Hepatocyte (in vitro differentiated cells): ENCODE results near the gene GFOD1. TPM values are rescaled to one million over a fixed set of nuclear protein-coding genes. Genes with fewer than 3 reads are reported as not detected.

ENCODE experiments used
- DNase-seq: peaks from one replicate; pipeline ENCODE4 v3.0.0-alpha.2; 2016; ENCODE audit warnings: low spot score
- H2AFZ ChIP-seq: fragments of 200-600 bp; sonication (generic); 2 replicates; pipeline ENCODE4 v1.6.0; 2016; ENCODE audit warnings: antibody characterized with exemption, mild to moderate bottlenecking
- H3K27ac ChIP-seq: fragments of 200-600 bp; sonication (generic); 2 replicates; pipeline ENCODE4 v1.5.1; 2016; ENCODE audit warnings: mild to moderate bottlenecking
- H3K27me3 ChIP-seq: fragments of 200-600 bp; sonication (generic); 2 replicates; pipeline ENCODE4 v1.6.1; 2016
- H3K36me3 ChIP-seq: fragments of 200-600 bp; sonication (generic); replicated peaks from 2 replicates; pipeline ENCODE4 v1.5.1; 2016; ENCODE audit warnings: low read depth; ENCODE audit not compliant: insufficient read depth
- H3K4me1 ChIP-seq: fragments of 200-600 bp; sonication (generic); 2 replicates; pipeline ENCODE4 v1.5.1; 2016; ENCODE audit warnings: mild to moderate bottlenecking, moderate library complexity; ENCODE audit not compliant: insufficient read depth
- H3K4me2 ChIP-seq: fragments of 200-600 bp; sonication (generic); 2 replicates; pipeline ENCODE4 v1.6.0; 2016
- H3K4me3 ChIP-seq: fragments of 200-600 bp; sonication (generic); 2 replicates; pipeline ENCODE4 v1.5.1; 2016; ENCODE audit warnings: mild to moderate bottlenecking
- H3K79me2 ChIP-seq: fragments of 200-600 bp; sonication (generic); 2 replicates; pipeline ENCODE4 v1.6.0; 2017; ENCODE audit warnings: mild to moderate bottlenecking
- H3K9me2 ChIP-seq: fragments of 200-600 bp; sonication (generic); replicated peaks from 2 replicates; pipeline ENCODE4 v1.6.0; 2017; ENCODE audit warnings: mild to moderate bottlenecking; ENCODE audit not compliant: insufficient read depth
- H3K9me3 ChIP-seq: fragments of 200-600 bp; sonication (generic); 2 replicates; pipeline ENCODE4 v1.5.1; 2016; ENCODE audit warnings: low read depth, mild to moderate bottlenecking
- H4K20me1 ChIP-seq: fragments of 200-600 bp; sonication (generic); 2 replicates; pipeline ENCODE4 v1.6.0; 2016; ENCODE audit warnings: mild to moderate bottlenecking; ENCODE audit not compliant: insufficient read depth, poor library complexity, severe bottlenecking
- EZH2 ChIP-seq: fragments of 200-600 bp; sonication (generic); IDR thresholded peaks from 2 replicates; pipeline ENCODE4 v1.6.1; 2016; ENCODE audit warnings: antibody characterized with exemption, mild to moderate bottlenecking, borderline replicate concordance
- EZH2phosphoT487 ChIP-seq: fragments of 200-600 bp; sonication (generic); IDR thresholded peaks from one replicate; pipeline ENCODE4 v1.6.1; 2018; ENCODE audit warnings: antibody characterized with exemption, mild to moderate bottlenecking, low read depth, moderate library complexity; ENCODE audit not compliant: unreplicated experiment, severe bottlenecking
- WGBS: methylation state at CpG from one replicate; pipeline ENCODE4 v1.1.6; 2016; ENCODE audit warnings: low lambda C conversion rate; ENCODE audit errors: missing lambda C conversion rate; 5-methylcytosine and 5-hydroxymethylcytosine counted together
- polyA plus RNA-seq: library from polyadenylated mRNA; unstranded; fragments of >200 nt; fragmentation: Nextera tagmentation; extraction: Ambion mirVana; gene quantifications from 2 replicates; pipeline ENCODE4 v1.2.1, GENCODE V29; 2016
- total RNA-seq: library from RNA; depleted of rRNA; stranded (reverse); fragments of >200 nt; gene quantifications from 2 replicates; pipeline ENCODE4 v1.2.3, GENCODE V29; 2014
- TF ChIP-seq, protein P1 (sequence below): fragments of 200-600 bp; sonication (generic); IDR thresholded peaks from 2 replicates; pipeline ENCODE4 v1.5.1; 2016; ENCODE audit warnings: antibody characterized with exemption, mild to moderate bottlenecking; ENCODE audit not compliant: poor library complexity

GFOD1 gene
- total and polyA plus RNA-seq, 2 experiments from 2014 or later, result 2.8 to 3.5 TPM

- Histone ChIP-seq H3K9me2 (no peaks in the 10 kb centered on the region), H3K4me1 (peaks cover 2% of the 10 kb centered on the region), H3K27me3 (no peaks in the 10 kb centered on the region), H3K4me3 (no peak overlapping the region), H4K20me1 (no peaks in the 10 kb centered on the region), H3K9me3 (no peaks in the 10 kb centered on the region), H3K79me2 (no peaks in the 10 kb centered on the region), H3K36me3 (no peaks in the 10 kb centered on the region), H3K4me2 (no peak overlapping the region), H2AFZ (no peak overlapping the region), H3K27ac (no peak overlapping the region)
- WGBS, result 63% methylated on average over 5 of the region's 5 CpGs
- TF ChIP-seq, protein P1, sequence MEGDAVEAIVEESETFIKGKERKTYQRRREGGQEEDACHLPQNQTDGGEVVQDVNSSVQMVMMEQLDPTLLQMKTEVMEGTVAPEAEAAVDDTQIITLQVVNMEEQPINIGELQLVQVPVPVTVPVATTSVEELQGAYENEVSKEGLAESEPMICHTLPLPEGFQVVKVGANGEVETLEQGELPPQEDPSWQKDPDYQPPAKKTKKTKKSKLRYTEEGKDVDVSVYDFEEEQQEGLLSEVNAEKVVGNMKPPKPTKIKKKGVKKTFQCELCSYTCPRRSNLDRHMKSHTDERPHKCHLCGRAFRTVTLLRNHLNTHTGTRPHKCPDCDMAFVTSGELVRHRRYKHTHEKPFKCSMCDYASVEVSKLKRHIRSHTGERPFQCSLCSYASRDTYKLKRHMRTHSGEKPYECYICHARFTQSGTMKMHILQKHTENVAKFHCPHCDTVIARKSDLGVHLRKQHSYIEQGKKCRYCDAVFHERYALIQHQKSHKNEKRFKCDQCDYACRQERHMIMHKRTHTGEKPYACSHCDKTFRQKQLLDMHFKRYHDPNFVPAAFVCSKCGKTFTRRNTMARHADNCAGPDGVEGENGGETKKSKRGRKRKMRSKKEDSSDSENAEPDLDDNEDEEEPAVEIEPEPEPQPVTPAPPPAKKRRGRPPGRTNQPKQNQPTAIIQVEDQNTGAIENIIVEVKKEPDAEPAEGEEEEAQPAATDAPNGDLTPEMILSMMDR, result no peak
- no peak for TF ChIP-seq EZH2
- no peak for TF ChIP-seq EZH2phosphoT487
- DNase-seq, result no peak
Measured at GRCh38 chr6:13384966-13385365, 102.4 kb downstream of the GFOD1 start.

DNA sequence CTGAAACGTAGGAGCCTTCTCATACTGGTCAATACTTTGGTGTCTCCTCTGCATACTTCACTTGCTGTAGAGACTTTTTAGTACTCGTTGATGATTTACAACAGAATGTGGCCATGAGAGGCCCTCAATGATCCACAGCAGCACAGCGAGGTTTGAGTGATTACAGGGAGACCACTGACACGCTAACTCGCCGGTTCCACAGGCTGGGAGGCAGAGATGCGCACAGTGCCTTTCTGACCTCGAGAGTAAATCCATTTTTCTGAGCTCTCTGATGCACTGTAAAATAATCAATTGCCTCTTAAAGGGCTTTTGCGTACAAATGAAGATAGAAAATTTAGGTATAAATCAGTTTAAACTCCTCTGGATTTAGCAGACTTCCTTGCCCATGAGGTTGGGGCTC lies 102.9 kb downstream of the GFOD1 start:
- Histone ChIP-seq H3K4me2 (no peak overlapping the region), H4K20me1 (no peaks in the 10 kb centered on the region), H3K4me1 (peaks cover 2% of the 10 kb centered on the region), H3K27ac (no peak overlapping the region), H3K9me2 (no peaks in the 10 kb centered on the region), H3K4me3 (no peak overlapping the region), H3K36me3 (no peaks in the 10 kb centered on the region), H3K79me2 (no peaks in the 10 kb centered on the region), H2AFZ (no peak overlapping the region), H3K27me3 (no peaks in the 10 kb centered on the region), H3K9me3 (no peaks in the 10 kb centered on the region)
- no peak for DNase-seq
- TF ChIP-seq EZH2, result no peak
- TF ChIP-seq EZH2phosphoT487, result no peak
- TF ChIP-seq, protein P1, result no peak
- WGBS, result 72% methylated on average over 9 of the region's 9 CpGs

- Histone ChIP-seq H2AFZ (no peak overlapping the region), H3K9me3 (no peaks in the 10 kb centered on the region), H4K20me1 (no peaks in the 10 kb centered on the region), H3K36me3 (no peaks in the 10 kb centered on the region), H3K9me2 (no peaks in the 10 kb centered on the region), H3K4me3 (no peak overlapping the region), H3K4me2 (no peak overlapping the region), H3K79me2 (no peaks in the 10 kb centered on the region), H3K4me1 (peaks cover 2% of the 10 kb centered on the region), H3K27ac (no peak overlapping the region), H3K27me3 (no peaks in the 10 kb centered on the region)
- no peak for DNase-seq
- no peak for TF ChIP-seq EZH2
- TF ChIP-seq, protein P1, result peak; percentile 12
- no peak for TF ChIP-seq EZH2phosphoT487
- WGBS, result 86% methylated on average over 9 of the region's 9 CpGs
Measured at GRCh38 chr6:13383328-13384163, 103.9 kb downstream of the GFOD1 start.
